Endothelial cell (in vitro differentiated cells): Measurements from ENCODE around the gene RUBCNL. TPM values are rescaled to one million over a fixed set of nuclear protein-coding genes. Genes with fewer than 3 reads are reported as not detected.

Experiments used
- DNase-seq: peaks from one replicate; pipeline ENCODE4 v3.0.0; 2021; ENCODE audit warnings: low spot score
- H3K27ac Mint-ChIP-seq: one replicate; pipeline ENCODE4 v1.8.0; 2021; ENCODE audit warnings: mixed read lengths, inconsistent platforms; ENCODE audit not compliant: unreplicated experiment
- H3K27me3 Mint-ChIP-seq: one replicate; pipeline ENCODE4 v1.8.0; 2021; ENCODE audit warnings: mild to moderate bottlenecking, moderate library complexity, mixed read lengths, inconsistent platforms; ENCODE audit not compliant: unreplicated experiment
- H3K36me3 Mint-ChIP-seq: one replicate; pipeline ENCODE4 v1.8.0; 2021; ENCODE audit warnings: mild to moderate bottlenecking, low read depth, mixed read lengths, inconsistent platforms; ENCODE audit not compliant: unreplicated experiment
- H3K4me1 Mint-ChIP-seq: one replicate; pipeline ENCODE4 v1.8.0; 2021; ENCODE audit warnings: mild to moderate bottlenecking, mixed read lengths, inconsistent platforms; ENCODE audit not compliant: unreplicated experiment
- H3K4me3 Mint-ChIP-seq: one replicate; pipeline ENCODE4 v1.8.0; 2021; ENCODE audit warnings: mild to moderate bottlenecking, mixed read lengths, inconsistent platforms; ENCODE audit not compliant: unreplicated experiment
- H3K9me3 Mint-ChIP-seq: one replicate; pipeline ENCODE4 v1.8.0; 2021; ENCODE audit warnings: mixed read lengths, inconsistent platforms; ENCODE audit not compliant: unreplicated experiment
- total RNA-seq: library from RNA; stranded (reverse); fragmentation: NEBNext Ultra II Directional; extraction: Animal tissue kit (Norgen Biotek cat#: 25700); gene quantifications from one replicate; pipeline ENCODE4 v1.2.1, GENCODE V29; 2021; ENCODE audit not compliant: unreplicated experiment
- TF ChIP-seq, protein P1 (sequence below): fragments of 200-600 bp; sonication (generic); IDR thresholded peaks from one replicate; pipeline ENCODE4 v1.5.0; 2021; ENCODE audit warnings: antibody characterized with exemption; ENCODE audit not compliant: unreplicated experiment

RUBCNL gene
- total RNA-seq, 1 donor from 2014 or later: 0.31 TPM

GRCh38 chr13:46367617-46368327 is 19.3 kb downstream of the RUBCNL start:
- H3K4me3 Mint-ChIP-seq: no peak overlapping the region
- H3K4me1 Mint-ChIP-seq: peaks cover 4% of the 10 kb centered on the region
- no peaks in the 10 kb centered on the region for H3K36me3 Mint-ChIP-seq
- TF ChIP-seq, protein P1, sequence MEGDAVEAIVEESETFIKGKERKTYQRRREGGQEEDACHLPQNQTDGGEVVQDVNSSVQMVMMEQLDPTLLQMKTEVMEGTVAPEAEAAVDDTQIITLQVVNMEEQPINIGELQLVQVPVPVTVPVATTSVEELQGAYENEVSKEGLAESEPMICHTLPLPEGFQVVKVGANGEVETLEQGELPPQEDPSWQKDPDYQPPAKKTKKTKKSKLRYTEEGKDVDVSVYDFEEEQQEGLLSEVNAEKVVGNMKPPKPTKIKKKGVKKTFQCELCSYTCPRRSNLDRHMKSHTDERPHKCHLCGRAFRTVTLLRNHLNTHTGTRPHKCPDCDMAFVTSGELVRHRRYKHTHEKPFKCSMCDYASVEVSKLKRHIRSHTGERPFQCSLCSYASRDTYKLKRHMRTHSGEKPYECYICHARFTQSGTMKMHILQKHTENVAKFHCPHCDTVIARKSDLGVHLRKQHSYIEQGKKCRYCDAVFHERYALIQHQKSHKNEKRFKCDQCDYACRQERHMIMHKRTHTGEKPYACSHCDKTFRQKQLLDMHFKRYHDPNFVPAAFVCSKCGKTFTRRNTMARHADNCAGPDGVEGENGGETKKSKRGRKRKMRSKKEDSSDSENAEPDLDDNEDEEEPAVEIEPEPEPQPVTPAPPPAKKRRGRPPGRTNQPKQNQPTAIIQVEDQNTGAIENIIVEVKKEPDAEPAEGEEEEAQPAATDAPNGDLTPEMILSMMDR: no peak
- H3K9me3 Mint-ChIP-seq: no peaks in the 10 kb centered on the region
- DNase-seq: no peak
- H3K27ac Mint-ChIP-seq: no peak overlapping the region
- H3K27me3 Mint-ChIP-seq: peaks cover 3% of the 10 kb centered on the region

DNA sequence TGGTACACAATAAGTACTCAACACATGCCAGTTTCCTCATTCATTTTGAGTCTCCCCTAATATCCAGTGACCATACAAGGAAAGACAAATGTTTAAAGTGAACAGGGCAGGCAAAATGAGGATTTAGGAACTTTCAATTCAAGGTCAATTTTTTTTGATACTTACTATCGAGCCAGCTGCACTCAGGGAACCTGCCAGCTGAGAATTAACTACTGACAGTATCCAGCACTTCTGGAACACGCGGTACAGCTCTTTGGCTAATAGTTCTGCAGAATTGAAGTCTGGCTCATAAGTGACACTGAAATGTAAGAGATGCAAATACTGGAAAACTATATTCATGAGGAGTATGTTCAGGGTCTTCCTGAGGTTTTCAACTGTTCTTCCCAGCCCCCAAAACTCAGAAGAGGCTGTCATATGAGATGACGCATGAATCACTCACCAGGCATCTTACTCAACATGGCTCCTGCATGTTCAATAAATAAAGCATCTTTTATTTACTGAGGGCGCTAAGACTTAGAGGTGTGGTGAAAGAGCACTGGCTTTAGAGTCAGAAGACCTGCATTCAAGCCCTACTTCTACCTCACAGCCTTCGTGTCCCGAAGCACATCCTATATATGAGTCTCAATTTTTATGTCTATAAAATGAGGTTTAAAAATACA is 25.6 kb downstream of the RUBCNL start:
- Mint-ChIP-seq H3K4me1 (no peaks in the 10 kb centered on the region), H3K27me3 (peaks cover 1% of the 10 kb centered on the region), H3K36me3 (no peaks in the 10 kb centered on the region), H3K9me3 (no peaks in the 10 kb centered on the region), H3K4me3 (no peak overlapping the region), H3K27ac (no peak overlapping the region)
- no peak for DNase-seq
- TF ChIP-seq, protein P1: no peak

- DNase-seq: no peak
- Mint-ChIP-seq H3K9me3 (no peaks in the 10 kb centered on the region), H3K4me1 (no peaks in the 10 kb centered on the region), H3K27ac (no peak overlapping the region), H3K4me3 (no peak overlapping the region), H3K36me3 (no peaks in the 10 kb centered on the region), H3K27me3 (peaks cover 1% of the 10 kb centered on the region)
- TF ChIP-seq, protein P1: no peak
Observed at GRCh38 chr13:46360604-46361003, 26.4 kb downstream of the RUBCNL start.

DNA sequence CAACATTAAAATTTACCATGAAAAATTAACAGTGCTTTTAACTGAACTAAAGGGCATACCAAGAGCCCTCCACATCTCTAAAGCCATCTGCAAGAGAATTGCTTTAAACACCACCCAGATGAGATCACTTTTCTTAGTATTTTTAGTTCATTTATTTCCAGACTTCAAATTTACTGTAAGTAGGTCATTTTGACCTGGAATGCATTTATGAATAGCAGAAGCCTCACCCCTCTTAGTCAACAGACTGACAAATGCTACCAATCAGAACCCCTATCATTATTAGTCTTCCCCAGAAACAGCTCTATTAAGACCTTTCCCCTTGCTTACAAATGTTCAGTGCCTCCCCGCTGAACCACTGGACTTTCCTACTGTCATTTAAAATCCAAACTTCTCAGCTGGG is 27.3 kb downstream of the RUBCNL start:
- no peak for DNase-seq

More for the DNA sequence above, 27.3 kb downstream of the RUBCNL start:
- no peaks in the 10 kb centered on the region for H3K9me3 Mint-ChIP-seq
- no peaks in the 10 kb centered on the region for H3K27me3 Mint-ChIP-seq
- no peaks in the 10 kb centered on the region for H3K36me3 Mint-ChIP-seq
- no peak overlapping the region for H3K27ac Mint-ChIP-seq
- no peaks in the 10 kb centered on the region for H3K4me1 Mint-ChIP-seq
- TF ChIP-seq, protein P1: no peak
- H3K4me3 Mint-ChIP-seq: no peak overlapping the region
